GM18873 (cell line): ENCODE results near the gene OPTC.
"Not testable (repeated sequence)": the region's sequence is repeated elsewhere in the genome, so short reads cannot be mapped to it uniquely, and the experiment has no call there.

Experiments used
- ATAC-seq: cut with Tn5 transposase; IDR thresholded peaks from one replicate; pipeline ENCODE4 v1.9.1; 2021; ENCODE audit warnings: mild to moderate bottlenecking, moderate library complexity, moderate number of reproducible peaks; ENCODE audit not compliant: unreplicated experiment, low FRiP score

Gene OPTC

GRCh38 chr1:203464743-203465142 is 29.2 kb upstream of the OPTC start:
- ATAC-seq = no peak

DNA sequence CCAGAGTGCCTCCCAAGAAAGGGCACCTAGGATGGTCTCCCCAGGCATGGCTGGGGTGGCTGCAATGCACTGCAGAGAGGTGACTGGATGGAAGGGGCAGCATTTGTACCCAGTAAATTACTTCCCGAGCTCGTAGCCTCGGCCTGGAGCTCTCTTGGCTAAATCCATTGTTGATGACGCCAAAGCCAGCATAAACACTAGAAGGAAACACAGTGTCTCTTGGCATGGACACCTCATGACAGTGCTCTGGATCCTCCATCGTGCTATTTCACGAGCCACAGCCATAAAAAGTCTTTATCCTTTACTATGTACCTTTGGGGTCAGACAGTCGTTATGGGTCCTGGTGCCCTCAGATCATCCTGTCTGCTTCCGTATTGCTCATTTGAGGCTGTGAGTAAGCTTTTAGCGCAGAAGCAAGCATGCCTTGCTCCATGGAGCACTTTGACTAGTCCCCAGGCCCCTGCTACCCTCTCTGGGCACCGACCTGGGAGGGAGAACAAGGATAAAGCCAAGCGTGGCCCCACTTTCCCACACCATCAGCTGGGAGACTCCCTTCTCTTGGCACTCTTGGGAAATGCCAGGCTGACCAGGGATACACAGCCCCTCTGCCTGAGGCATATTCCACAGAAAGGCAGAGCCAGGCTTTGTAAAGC is 28.7 kb upstream of the OPTC start:
- ATAC-seq = no peak

- ATAC-seq = no peak
These were observed 28.0 kb upstream of the OPTC start for GRCh38 chr1:203465948-203466347.

- not testable (repeated sequence) for ATAC-seq
These were observed 26.9 kb upstream of the OPTC start for GRCh38 chr1:203466906-203467549.

GRCh38 chr1:203467550-203467921 is 26.4 kb upstream of the OPTC start:
- ATAC-seq = no peak

DNA sequence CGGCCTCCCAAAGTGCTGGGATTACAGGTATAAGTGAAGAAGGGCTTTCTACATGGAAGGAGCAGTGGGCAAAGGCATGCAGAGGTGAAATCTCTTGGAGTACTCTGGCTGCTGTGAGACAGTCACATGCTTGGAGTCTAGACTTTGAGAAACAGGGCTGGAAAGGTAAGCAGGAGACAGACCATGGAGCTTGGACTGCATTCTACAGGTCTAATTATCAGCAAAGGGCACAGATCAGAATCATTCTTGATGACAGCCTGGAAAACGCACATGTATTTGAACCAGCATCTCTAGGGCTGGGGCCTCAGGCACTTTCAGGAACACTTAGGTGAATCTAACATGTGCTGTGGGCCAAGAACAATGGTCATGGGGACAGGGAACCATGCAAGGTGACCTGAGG is 25.6 kb upstream of the OPTC start:
- ATAC-seq = no peak

GRCh38 chr1:203470240-203470639 is 23.7 kb upstream of the OPTC start:
- ATAC-seq = no peak

GRCh38 chr1:203471841-203472240 is 22.1 kb upstream of the OPTC start:
- ATAC-seq = no peak

DNA sequence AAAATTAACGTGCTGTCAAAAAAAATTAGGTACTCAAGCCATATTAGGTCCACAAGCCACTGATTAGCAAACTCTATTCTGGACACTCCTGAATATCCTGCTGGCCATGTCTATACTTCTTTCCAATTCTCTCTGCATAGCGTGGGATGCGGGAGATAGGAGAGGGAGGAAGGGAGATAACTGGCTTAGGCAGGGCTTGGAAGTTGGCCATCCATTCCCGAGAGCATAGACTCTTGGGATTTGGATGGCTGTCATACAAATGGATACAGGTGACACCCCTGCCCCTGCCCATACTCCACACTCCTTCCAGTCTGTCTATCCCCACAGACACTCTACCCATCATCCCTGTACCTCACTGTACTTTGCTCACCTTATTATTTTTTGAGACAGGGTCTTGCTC is 20.7 kb upstream of the OPTC start:
- ATAC-seq = no peak

GRCh38 chr1:203473781-203474305 is 20.1 kb upstream of the OPTC start:
- no peak for ATAC-seq

DNA sequence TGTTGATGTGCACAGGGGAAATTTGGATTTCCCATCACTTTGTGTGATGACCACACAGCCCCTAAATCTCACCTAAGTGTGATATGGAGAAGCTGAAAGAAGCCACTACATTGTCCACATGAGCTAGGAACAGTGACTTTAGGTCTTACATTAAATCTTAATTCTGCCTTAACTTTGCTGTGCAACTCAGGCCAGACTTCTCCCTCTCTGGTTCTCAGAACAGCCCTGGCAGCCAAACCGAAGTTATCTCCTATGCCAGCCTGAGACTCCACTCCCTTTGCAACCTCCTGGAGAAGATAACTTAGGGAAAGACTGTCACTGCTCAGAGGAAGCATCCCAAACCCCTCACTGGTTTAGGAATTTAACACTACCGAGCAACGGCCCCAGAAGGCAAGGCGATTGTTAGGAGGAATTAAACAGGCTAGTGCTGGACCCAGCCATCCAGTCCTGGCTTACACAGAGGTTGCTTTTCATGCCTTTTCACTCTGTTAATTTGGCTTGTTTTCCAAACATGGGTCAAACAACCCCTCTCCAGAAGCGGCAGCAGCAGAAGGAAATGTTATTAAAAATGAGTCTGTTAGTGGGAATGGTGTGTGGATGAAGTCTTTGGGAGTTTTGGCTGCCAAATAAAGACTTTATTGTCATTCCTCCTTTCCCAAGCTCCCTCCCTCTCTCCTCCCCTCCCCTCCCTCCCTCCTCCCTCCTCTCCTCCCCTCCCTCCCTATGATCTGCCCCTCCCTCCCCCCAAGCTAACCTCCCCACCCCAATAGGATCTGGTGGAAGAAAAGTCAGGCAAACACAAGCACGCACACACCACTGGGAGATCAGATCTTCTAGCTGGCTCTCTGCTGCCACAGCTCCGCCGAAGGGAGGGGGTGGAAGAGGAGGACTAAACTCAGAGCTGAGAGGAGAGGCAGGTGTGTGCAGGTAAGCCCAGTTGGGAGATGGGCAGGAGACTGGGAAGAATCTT is 18.7 kb upstream of the OPTC start, which contains the start of gene PRELP:
Gene PRELP, plus strand, starts transcription at position 795 of the 970 bp plus-strand sequence. CDS start 7,379 bp downstream, outside the sequence.
- no peak for ATAC-seq

DNA sequence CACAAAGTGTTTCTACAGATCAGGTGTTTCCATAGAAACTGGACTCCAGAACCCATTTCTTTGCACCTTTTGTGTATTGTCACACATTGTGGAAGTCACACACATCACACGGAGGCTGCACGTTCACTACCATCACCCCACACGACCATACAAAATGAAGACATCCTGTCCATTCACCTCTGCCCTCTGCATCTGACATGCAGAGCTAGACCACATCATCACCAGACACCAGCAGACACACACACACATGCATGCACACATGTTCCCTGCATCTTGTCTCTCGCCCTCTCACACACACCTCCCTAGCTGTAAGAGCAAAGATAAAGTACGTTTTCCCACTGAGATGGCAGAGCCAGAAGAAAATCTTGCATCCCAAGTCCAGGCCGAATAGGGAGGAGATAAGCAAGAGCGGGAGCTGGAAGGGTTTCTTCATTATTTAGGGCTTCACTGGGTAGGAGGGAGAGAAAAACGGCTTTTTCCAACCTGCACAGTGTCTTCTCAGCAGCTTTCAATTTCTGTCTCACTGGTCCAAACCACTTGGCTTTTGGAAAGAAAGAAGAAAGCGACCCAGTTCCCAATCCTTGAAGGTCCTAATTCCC is 17.6 kb upstream of the OPTC start:
- ATAC-seq = no peak

GRCh38 chr1:203477748-203478147 is 16.2 kb upstream of the OPTC start:
- ATAC-seq = no peak

- ATAC-seq = no peak
These were observed 15.7 kb upstream of the OPTC start for GRCh38 chr1:203478231-203478630.

- ATAC-seq = no peak
These were observed 15.0 kb upstream of the OPTC start for GRCh38 chr1:203478986-203479385.

- ATAC-seq = no peak
These were observed 14.3 kb upstream of the OPTC start for GRCh38 chr1:203479646-203480045.

- no peak for ATAC-seq
These were observed 13.9 kb upstream of the OPTC start for GRCh38 chr1:203480084-203480483.

DNA sequence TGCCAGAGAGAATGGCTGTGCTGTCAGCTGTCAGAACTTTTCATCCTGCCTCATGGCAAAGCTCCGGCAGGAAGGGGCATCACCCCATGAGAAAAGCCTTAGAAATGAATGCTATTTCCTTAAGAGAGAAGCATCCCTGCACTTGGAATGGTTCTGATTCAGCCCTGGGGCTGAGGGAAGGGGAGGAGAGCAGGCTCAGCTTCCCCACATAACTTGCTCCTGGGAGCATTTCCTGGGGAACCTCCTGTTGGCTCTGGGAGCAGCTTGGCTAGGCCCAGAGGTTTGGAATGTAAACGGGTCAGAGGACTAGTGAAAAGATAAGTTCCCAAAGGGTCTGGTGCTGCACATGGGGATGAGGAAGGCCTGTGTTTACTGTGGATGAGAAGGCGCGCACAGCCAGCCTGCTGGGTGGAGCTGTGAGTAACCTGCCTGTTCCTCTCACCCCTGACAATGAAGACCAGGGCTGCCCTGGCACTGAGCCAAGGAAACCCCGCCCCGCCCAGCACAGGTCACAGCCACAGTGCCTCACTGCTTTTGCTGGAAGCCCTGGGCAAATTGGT is 13.3 kb upstream of the OPTC start:
- no peak for ATAC-seq

DNA sequence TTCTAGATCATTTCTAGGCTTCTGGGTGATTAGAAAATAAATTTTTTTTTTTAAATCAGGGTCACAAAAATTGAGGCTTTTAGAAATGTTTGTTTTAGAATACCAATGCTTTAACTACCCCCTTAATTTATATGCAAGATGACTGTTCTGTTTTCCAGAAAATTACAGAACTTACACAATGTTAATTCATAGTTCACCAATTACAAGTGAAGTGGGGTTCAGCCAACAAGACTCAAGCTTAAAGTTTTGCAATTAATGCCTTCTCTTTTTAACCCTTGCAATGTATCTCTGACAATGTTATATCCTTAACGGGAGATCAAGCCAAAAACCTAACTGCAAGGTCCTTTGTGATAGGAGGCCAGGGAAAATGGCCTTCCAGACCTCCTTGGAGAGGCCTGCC is 12.8 kb upstream of the OPTC start:
- ATAC-seq = no peak
